H1 (cell line): ENCODE results near the gene PLCH2.

ENCODE experiments used
- ATF3 ChIP-seq: IDR thresholded peaks from 2 replicates; pipeline ENCODE4 v1.6.1; 2011; ENCODE audit warnings: low read depth, mild to moderate bottlenecking, low read length; ENCODE audit not compliant: insufficient read depth
- CEBPB ChIP-seq: IDR thresholded peaks from 2 replicates; pipeline ENCODE4 v1.6.1; 2012; ENCODE audit warnings: low read depth, low read length
- CREB1 ChIP-seq: IDR thresholded peaks from 2 replicates; pipeline ENCODE4 v1.6.1; 2012; ENCODE audit warnings: inconsistent platforms
- CTCF ChIP-seq, 3 experiments: IDR thresholded peaks; 1 replicate in 2 of 3; 2 replicates in 1 of 3; pipeline versions ENCODE4 v1.5.1 to v1.6.1; 2011; ENCODE audit warnings: low read length in 3 of 3, mild to moderate bottlenecking in 3 of 3, inconsistent platforms in 2 of 3, low read depth in 1 of 3, moderate library complexity in 1 of 3; ENCODE audit not compliant: insufficient read depth in 1 of 3; ENCODE audit errors: control extremely low read depth in 1 of 3
- EGR1 ChIP-seq: IDR thresholded peaks from 2 replicates; pipeline ENCODE4 v1.6.1; 2011; ENCODE audit warnings: low read depth, low read length, borderline replicate concordance
- EZH2 ChIP-seq: fragments of 200-600 bp; sonication (generic); IDR thresholded peaks from 2 replicates; pipeline ENCODE4 v1.7.1; 2012; ENCODE audit warnings: low read depth, mild to moderate bottlenecking, moderate library complexity, low read length, inconsistent platforms; ENCODE audit not compliant: severe bottlenecking
- POLR2AphosphoS5 ChIP-seq: IDR thresholded peaks from 2 replicates; pipeline ENCODE4 v1.6.1; 2011; ENCODE audit warnings: low read depth, low read length
- SIN3A ChIP-seq, 2 experiments: IDR thresholded peaks in 1 of 2; conservative IDR thresholded peaks in 1 of 2; 2 replicates each; pipeline ENCODE4 v1.6.1; 2011 to 2012; ENCODE audit warnings: low read length in 2 of 2, improper control_type of control experiment in 1 of 2, low read depth in 1 of 2, mild to moderate bottlenecking in 1 of 2
- SP1 ChIP-seq: IDR thresholded peaks from 2 replicates; pipeline ENCODE4 v1.6.1; 2011; ENCODE audit warnings: low read depth, low read length
- SP4 ChIP-seq: IDR thresholded peaks from 2 replicates; pipeline ENCODE4 v1.6.1; 2012; ENCODE audit warnings: low read length, inconsistent platforms
- SRF ChIP-seq: IDR thresholded peaks from 2 replicates; pipeline ENCODE4 v1.6.1; 2011; ENCODE audit warnings: mild to moderate bottlenecking, low read depth, low read length, moderate library complexity

GRCh38 chr1:2468540-2468939 lies 7.5 kb upstream of the PLCH2 start:
- TF ChIP-seq CREB1 (no peak), CTCF (IDR thresholded peaks at IDR 0.05; ENCODE audit: control extremely low read depth in 1 of 3, insufficient read depth in 1 of 3, low read depth in 1 of 3, low read length in 3 of 3) (no peak), EZH2 (no peak), SP4 (no peak), ATF3 (no peak), CEBPB (no peak), SIN3A (conservative IDR thresholded peaks at IDR 0.05 in 1 of 2, IDR thresholded peaks at IDR 0.05 in 1 of 2; ENCODE audit: low read depth in 1 of 2, low read length in 2 of 2) (no peak), SRF (no peak), EGR1 (no peak), POLR2AphosphoS5 (no peak), SP1 (no peak)
